CD4-positive, alpha-beta T cell treated with Interleukin-15 for 4 hours (primary cell): ENCODE measurements around the gene KIAA0825.

ENCODE experiments used
- DNase-seq: peaks from one replicate; pipeline ENCODE4 v3.0.0-alpha.2; 2020; ENCODE audit warnings: low spot score

The KIAA0825 gene

GRCh38 chr5:94313188-94313587 lies 305.2 kb downstream of the KIAA0825 start:
- DNase-seq, result no peak

GRCh38 chr5:94312298-94312697 lies 306.1 kb downstream of the KIAA0825 start:
- DNase-seq, result no peak

GRCh38 chr5:94310833-94311232 lies 307.6 kb downstream of the KIAA0825 start:
- no peak for DNase-seq

- DNase-seq, result no peak
Measured at GRCh38 chr5:94309141-94309540, 309.3 kb downstream of the KIAA0825 start.

GRCh38 chr5:94308442-94308841 lies 310.0 kb downstream of the KIAA0825 start:
- no peak for DNase-seq

- DNase-seq, result no peak
Measured at GRCh38 chr5:94304146-94304545, 314.3 kb downstream of the KIAA0825 start.

GRCh38 chr5:94288937-94289336 lies 329.5 kb downstream of the KIAA0825 start:
- DNase-seq, result no peak

GRCh38 chr5:94285984-94286383 lies 332.4 kb downstream of the KIAA0825 start:
- DNase-seq, result no peak

- DNase-seq, result no peak
Measured at GRCh38 chr5:94283093-94283492, 335.3 kb downstream of the KIAA0825 start.

- DNase-seq, result no peak
Measured at GRCh38 chr5:94281236-94281801, 337.1 kb downstream of the KIAA0825 start.

- DNase-seq, result no peak
Measured at GRCh38 chr5:94276751-94277150, 341.7 kb downstream of the KIAA0825 start.

- no peak for DNase-seq
Measured at GRCh38 chr5:94276048-94276447, 342.4 kb downstream of the KIAA0825 start.

GRCh38 chr5:94274707-94275106 lies 343.7 kb downstream of the KIAA0825 start:
- DNase-seq, result no peak

- DNase-seq, result no peak
Measured at GRCh38 chr5:94268226-94268625, 350.2 kb downstream of the KIAA0825 start.

GRCh38 chr5:94267350-94267899 lies 351.0 kb downstream of the KIAA0825 start:
- DNase-seq, result no peak

- no peak for DNase-seq
Measured at GRCh38 chr5:94266170-94266569, 352.2 kb downstream of the KIAA0825 start.

GRCh38 chr5:94263068-94263467 lies 355.3 kb downstream of the KIAA0825 start:
- no peak for DNase-seq

- no peak for DNase-seq
Measured at GRCh38 chr5:94260096-94260495, 358.3 kb downstream of the KIAA0825 start.

GRCh38 chr5:94254214-94254613 lies 364.2 kb downstream of the KIAA0825 start:
- DNase-seq, result no peak

- no peak for DNase-seq
Measured at GRCh38 chr5:94250985-94251384, 367.4 kb downstream of the KIAA0825 start.

- no peak for DNase-seq
Measured at GRCh38 chr5:94249430-94249829, 369.0 kb downstream of the KIAA0825 start.

GRCh38 chr5:94248175-94248875 lies 370.1 kb downstream of the KIAA0825 start:
- no peak for DNase-seq

- DNase-seq, result no peak
Measured at GRCh38 chr5:94245608-94246007, 372.8 kb downstream of the KIAA0825 start.

GRCh38 chr5:94244921-94245320 lies 373.5 kb downstream of the KIAA0825 start:
- no peak for DNase-seq
